H9 (cell line): ENCODE measurements around the gene OIT3. TPM values are rescaled to one million over a fixed set of nuclear protein-coding genes. Genes with fewer than 3 reads are reported as not detected.

ENCODE experiments used
- DNase-seq: peaks from one replicate; pipeline ENCODE4 v3.0.0-alpha.2; 2017
- H2AFZ ChIP-seq: one replicate; pipeline ENCODE4 v1.6.1; 2013; ENCODE audit warnings: mild to moderate bottlenecking, low read length, control low read depth, moderate library complexity
- H2AK5ac ChIP-seq: 2 replicates; pipeline ENCODE4 v1.6.1; 2013; ENCODE audit warnings: low read length, control low read depth, mixed read lengths; ENCODE audit not compliant: insufficient read length
- H2BK120ac ChIP-seq: one replicate; pipeline ENCODE4 v1.6.1; 2013; ENCODE audit warnings: low read depth, mild to moderate bottlenecking, low read length, control low read depth, inconsistent platforms; ENCODE audit not compliant: poor library complexity, severe bottlenecking
- H2BK12ac ChIP-seq: 2 replicates; pipeline ENCODE4 v1.6.1; 2013; ENCODE audit warnings: low read length, control low read depth, mixed read lengths, low read depth; ENCODE audit not compliant: insufficient read length
- H2BK15ac ChIP-seq: 2 replicates; pipeline ENCODE4 v1.6.1; 2013; ENCODE audit warnings: low read depth, low read length, control low read depth
- H2BK20ac ChIP-seq: one replicate; pipeline ENCODE4 v1.6.1; 2013; ENCODE audit warnings: low read depth, mild to moderate bottlenecking, low read length, control low read depth, inconsistent platforms; ENCODE audit not compliant: poor library complexity, severe bottlenecking
- H2BK5ac ChIP-seq: 2 replicates; pipeline ENCODE4 v1.6.1; 2013; ENCODE audit warnings: low read length, control low read depth, mixed read lengths; ENCODE audit not compliant: insufficient read length
- H3K14ac ChIP-seq: 2 replicates; pipeline ENCODE4 v1.6.1; 2013; ENCODE audit warnings: low read length, control low read depth; ENCODE audit not compliant: insufficient read depth
- H3K18ac ChIP-seq: 2 replicates; pipeline ENCODE4 v1.6.1; 2013; ENCODE audit warnings: low read depth, mild to moderate bottlenecking, mixed read lengths, low read length, control low read depth; ENCODE audit not compliant: insufficient read length
- H3K23ac ChIP-seq: 2 replicates; pipeline ENCODE4 v1.6.1; 2013; ENCODE audit warnings: low read length, control low read depth, mixed read lengths, low read depth; ENCODE audit not compliant: insufficient read length
- H3K23me2 ChIP-seq: 2 replicates; pipeline ENCODE4 v1.6.1; 2013; ENCODE audit warnings: low read depth, mild to moderate bottlenecking, mixed read lengths, low read length, control low read depth; ENCODE audit not compliant: insufficient read length, poor library complexity, severe bottlenecking
- H3K27ac ChIP-seq: 2 replicates; pipeline ENCODE4 v1.5.1; 2013; ENCODE audit warnings: low read length, control low read depth, mixed read lengths, low read depth; ENCODE audit not compliant: insufficient read length
- H3K27me3 ChIP-seq: 2 replicates; pipeline ENCODE4 v1.6.1; 2013; ENCODE audit warnings: low read length, control low read depth, inconsistent platforms; ENCODE audit not compliant: insufficient read depth
- H3K4ac ChIP-seq: 2 replicates; pipeline ENCODE4 v1.6.1; 2013; ENCODE audit warnings: low read depth, mild to moderate bottlenecking, control low read depth, inconsistent platforms, low read length, moderate library complexity
- H3K4me1 ChIP-seq: 2 replicates; pipeline ENCODE4 v1.6.1; 2013; ENCODE audit warnings: low read length, control low read depth, inconsistent platforms; ENCODE audit not compliant: insufficient read depth
- H3K4me2 ChIP-seq: 2 replicates; pipeline ENCODE4 v1.6.1; 2013; ENCODE audit warnings: low read length, control low read depth, mixed read lengths; ENCODE audit not compliant: insufficient read length, insufficient read depth
- H3K56ac ChIP-seq: 2 replicates; pipeline ENCODE4 v1.6.1; 2013; ENCODE audit warnings: low read depth, mild to moderate bottlenecking, mixed read lengths, low read length, control low read depth; ENCODE audit not compliant: insufficient read length
- H3K79me1 ChIP-seq: 2 replicates; pipeline ENCODE4 v1.6.1; 2013; ENCODE audit warnings: low read depth, mild to moderate bottlenecking, moderate library complexity, low read length, control low read depth, inconsistent platforms; ENCODE audit not compliant: insufficient read depth, poor library complexity, severe bottlenecking
- H3K79me2 ChIP-seq: 2 replicates; pipeline ENCODE4 v1.6.1; 2013; ENCODE audit warnings: low read length, control low read depth, inconsistent platforms; ENCODE audit not compliant: insufficient read depth
- H3K9ac ChIP-seq: 2 replicates; pipeline ENCODE4 v1.6.1; 2013; ENCODE audit warnings: low read length, control low read depth, mixed read lengths; ENCODE audit not compliant: insufficient read length; ENCODE audit errors: extremely low read depth
- H3K9me3 ChIP-seq: one replicate; pipeline ENCODE4 v1.6.1; 2013; ENCODE audit warnings: low read depth, low read length, inconsistent platforms; ENCODE audit not compliant: control insufficient read depth
- H3T11ph ChIP-seq: one replicate; pipeline ENCODE4 v1.6.1; 2013; ENCODE audit warnings: mild to moderate bottlenecking, low read length, control low read depth, inconsistent platforms
- H4K20me1 ChIP-seq: one replicate; pipeline ENCODE4 v1.6.1; 2013; ENCODE audit not compliant: control insufficient read depth, insufficient read length, insufficient read depth
- H4K5ac ChIP-seq: 2 replicates; pipeline ENCODE4 v1.6.1; 2013; ENCODE audit warnings: low read depth, mild to moderate bottlenecking, mixed read lengths, low read length, control low read depth; ENCODE audit not compliant: insufficient read length
- H4K8ac ChIP-seq: replicated peaks from 2 replicates; pipeline ENCODE4 v1.6.1; 2013; ENCODE audit warnings: low read length, control low read depth, mixed read lengths, low read depth; ENCODE audit not compliant: insufficient read length
- H4K91ac ChIP-seq: 2 replicates; pipeline ENCODE4 v1.6.1; 2013; ENCODE audit warnings: low read depth, mild to moderate bottlenecking, moderate library complexity, mixed read lengths, low read length, control low read depth; ENCODE audit not compliant: insufficient read length
- H3K27ac Mint-ChIP-seq, 3 experiments: 2 replicates in 2 of 3; 3 replicates in 1 of 3; pipeline ENCODE4 v1.8.0; 2020 to 2021; ENCODE audit warnings: mixed read lengths in 3 of 3, mild to moderate bottlenecking in 1 of 3, moderate library complexity in 1 of 3
- H3K27me3 Mint-ChIP-seq: 2 replicates; pipeline ENCODE4 v1.8.0; 2021; ENCODE audit warnings: low read depth, mild to moderate bottlenecking, moderate library complexity, mixed read lengths
- H3K36me3 Mint-ChIP-seq, 3 experiments: 2 replicates in 2 of 3; 3 replicates in 1 of 3; pipeline ENCODE4 v1.8.0; 2020 to 2021; ENCODE audit warnings: low read depth in 3 of 3, mixed read lengths in 3 of 3; ENCODE audit not compliant: insufficient read depth in 1 of 3
- H3K4me1 Mint-ChIP-seq, 2 experiments: 2 replicates each; pipeline ENCODE4 v1.8.0; 2020; ENCODE audit warnings: mixed read lengths in 2 of 2
- H3K4me3 Mint-ChIP-seq, 2 experiments: 2 replicates in 1 of 2; 3 replicates in 1 of 2; pipeline ENCODE4 v1.8.0; 2020 to 2021; ENCODE audit warnings: mild to moderate bottlenecking in 2 of 2, mixed read lengths in 2 of 2, moderate library complexity in 1 of 2
- H3K9me3 Mint-ChIP-seq, 2 experiments: 2 replicates in 1 of 2; 3 replicates in 1 of 2; pipeline ENCODE4 v1.8.0; 2020; ENCODE audit warnings: mild to moderate bottlenecking in 2 of 2, mixed read lengths in 2 of 2, moderate library complexity in 1 of 2
- CTCF ChIP-seq: fragments of 200-600 bp; sonication (generic); conservative IDR thresholded peaks from 3 replicates; pipeline ENCODE4 v1.8.0; 2021; ENCODE audit warnings: antibody characterized with exemption, mild to moderate bottlenecking
- WGBS: extraction: QIAGEN DNeasy Blood & Tissue Kit; methylation state at CpG from one replicate; pipeline ENCODE4 v1.1.7; 2013; ENCODE audit warnings: missing lambda C conversion rate, low lambda C conversion rate, mixed read lengths; ENCODE audit not compliant: insufficient read length; ENCODE audit errors: extremely low coverage; 5-methylcytosine and 5-hydroxymethylcytosine counted together
- total RNA-seq: library from RNA; stranded (reverse); gene quantifications from 2 replicates; pipeline ENCODE4 v1.2.1, GENCODE V29; 2021

OIT3 gene
- total RNA-seq, 1 experiment from 2014 or later, result not detected

GRCh38 chr10:72847681-72848080 is 45.9 kb upstream of the OIT3 start:
- H2BK120ac ChIP-seq, result no peak overlapping the region
- H2BK15ac ChIP-seq, result no peak overlapping the region
- H2BK12ac ChIP-seq, result no peak overlapping the region
- no peak overlapping the region for H3K4me2 ChIP-seq
- H3K23me2 ChIP-seq, result no peaks in the 10 kb centered on the region
- no peak for TF ChIP-seq CTCF
- no peak overlapping the region for H4K91ac ChIP-seq
- Mint-ChIP-seq H3K4me3 (no peak overlapping the region), H3K36me3 (peaks cover 16 to 17% (median 16%) of the 10 kb centered on the region in 3 experiments), H3K9me3 (peaks cover 10 to 14% of the 10 kb centered on the region in 2 experiments), H3K27ac (no peak overlapping the region), H3K27me3 (no peaks in the 10 kb centered on the region), H3K4me1 (0 out of 4 replicates have a peak, but pooled peaks cover 0 to 2% of the 10 kb centered on the region in 2 experiments)
- no peak overlapping the region for H3K4ac ChIP-seq
- H2BK20ac ChIP-seq, result no peak overlapping the region
- no peaks in the 10 kb centered on the region; the same call in 1 of the 2 replicates for H3K79me2 ChIP-seq
- H3K27me3 ChIP-seq, result no peaks in the 10 kb centered on the region
- no peak overlapping the region for H2AFZ ChIP-seq
- no peak overlapping the region for H3K18ac ChIP-seq
- H4K20me1 ChIP-seq, result no peaks in the 10 kb centered on the region
- no peak for DNase-seq
- no peak overlapping the region for H3K23ac ChIP-seq
- H2BK5ac ChIP-seq, result no peak overlapping the region
- H4K5ac ChIP-seq, result no peak overlapping the region
- no peaks in the 10 kb centered on the region for H3K9me3 ChIP-seq
- H3K14ac ChIP-seq, result no peak overlapping the region
- no peaks in the 10 kb centered on the region for H3K79me1 ChIP-seq
- no peak overlapping the region for H2AK5ac ChIP-seq
- H4K8ac ChIP-seq, result no peak overlapping the region
- WGBS, result no CpG with 5 or more reads among the region's 2 CpGs
- H3K9ac ChIP-seq, result no peak overlapping the region
- no peak overlapping the region for H3T11ph ChIP-seq
- no peaks in the 10 kb centered on the region for H3K4me1 ChIP-seq
- no peak overlapping the region for H3K56ac ChIP-seq
- no peak overlapping the region for H3K27ac ChIP-seq
